ENCODE measurements around the gene SLC19A2.

DNA sequence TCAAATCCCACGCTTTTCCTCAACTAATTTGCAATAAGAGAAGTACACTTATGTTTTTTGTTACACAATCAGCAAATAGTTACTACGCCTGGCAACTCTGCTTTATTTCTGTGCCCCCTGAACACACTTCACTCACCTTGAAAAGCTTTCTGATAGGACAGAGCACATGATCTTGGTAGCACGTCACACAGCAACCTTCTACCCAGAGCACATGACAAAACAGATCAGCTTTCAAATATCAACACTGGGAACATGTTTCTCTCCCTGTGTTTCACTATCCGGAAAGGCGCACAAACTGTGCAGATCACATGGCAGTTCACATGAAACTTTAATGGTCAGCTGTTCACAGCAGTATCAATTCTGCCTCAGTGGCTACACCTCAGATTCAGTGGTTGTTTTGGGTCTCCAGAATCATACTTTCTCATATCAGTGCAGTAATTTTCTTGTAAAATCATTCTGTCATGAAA is 2.2 kb downstream of the SLC19A2 start:
- TF ChIP-seq, protein P1, sequence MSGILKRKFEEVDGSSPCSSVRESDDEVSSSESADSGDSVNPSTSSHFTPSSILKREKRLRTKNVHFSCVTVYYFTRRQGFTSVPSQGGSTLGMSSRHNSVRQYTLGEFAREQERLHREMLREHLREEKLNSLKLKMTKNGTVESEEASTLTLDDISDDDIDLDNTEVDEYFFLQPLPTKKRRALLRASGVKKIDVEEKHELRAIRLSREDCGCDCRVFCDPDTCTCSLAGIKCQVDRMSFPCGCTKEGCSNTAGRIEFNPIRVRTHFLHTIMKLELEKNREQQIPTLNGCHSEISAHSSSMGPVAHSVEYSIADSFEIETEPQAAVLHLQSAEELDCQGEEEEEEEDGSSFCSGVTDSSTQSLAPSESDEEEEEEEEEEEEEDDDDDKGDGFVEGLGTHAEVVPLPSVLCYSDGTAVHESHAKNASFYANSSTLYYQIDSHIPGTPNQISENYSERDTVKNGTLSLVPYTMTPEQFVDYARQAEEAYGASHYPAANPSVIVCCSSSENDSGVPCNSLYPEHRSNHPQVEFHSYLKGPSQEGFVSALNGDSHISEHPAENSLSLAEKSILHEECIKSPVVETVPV (CRISPR knock-in tag; IDR thresholded peaks at IDR 0.05) = no peak
- TF ChIP-seq, protein P2, sequence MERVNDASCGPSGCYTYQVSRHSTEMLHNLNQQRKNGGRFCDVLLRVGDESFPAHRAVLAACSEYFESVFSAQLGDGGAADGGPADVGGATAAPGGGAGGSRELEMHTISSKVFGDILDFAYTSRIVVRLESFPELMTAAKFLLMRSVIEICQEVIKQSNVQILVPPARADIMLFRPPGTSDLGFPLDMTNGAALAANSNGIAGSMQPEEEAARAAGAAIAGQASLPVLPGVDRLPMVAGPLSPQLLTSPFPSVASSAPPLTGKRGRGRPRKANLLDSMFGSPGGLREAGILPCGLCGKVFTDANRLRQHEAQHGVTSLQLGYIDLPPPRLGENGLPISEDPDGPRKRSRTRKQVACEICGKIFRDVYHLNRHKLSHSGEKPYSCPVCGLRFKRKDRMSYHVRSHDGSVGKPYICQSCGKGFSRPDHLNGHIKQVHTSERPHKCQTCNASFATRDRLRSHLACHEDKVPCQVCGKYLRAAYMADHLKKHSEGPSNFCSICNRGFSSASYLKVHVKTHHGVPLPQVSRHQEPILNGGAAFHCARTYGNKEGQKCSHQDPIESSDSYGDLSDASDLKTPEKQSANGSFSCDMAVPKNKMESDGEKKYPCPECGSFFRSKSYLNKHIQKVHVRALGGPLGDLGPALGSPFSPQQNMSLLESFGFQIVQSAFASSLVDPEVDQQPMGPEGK (CRISPR knock-in tag; IDR thresholded peaks at IDR 0.05; ENCODE audit: borderline replicate concordance) = no peak
- TF ChIP-seq ZNF565 (CRISPR knock-in tag; conservative IDR thresholded peaks at IDR 0.05; ENCODE audit: low read depth) (no peak), CSDC2 (CRISPR knock-in tag; IDR thresholded peaks at IDR 0.05) (no peak), RARB (CRISPR knock-in tag; IDR thresholded peaks at IDR 0.05) (no peak), ZFP30 (CRISPR knock-in tag; IDR thresholded peaks at IDR 0.05) (no peak), TOX (CRISPR knock-in tag; IDR thresholded peaks at IDR 0.05; ENCODE audit: borderline replicate concordance) (no peak), OSR1 (CRISPR knock-in tag; IDR thresholded peaks at IDR 0.05) (no peak), ESRRG (CRISPR knock-in tag; IDR thresholded peaks at IDR 0.05) (no peak), ZNF70 (CRISPR knock-in tag; IDR thresholded peaks at IDR 0.05) (no peak), TCF4 (CRISPR knock-in tag; IDR thresholded peaks at IDR 0.05; ENCODE audit: borderline replicate concordance) (no peak), BACH2 (CRISPR knock-in tag; IDR thresholded peaks at IDR 0.05; ENCODE audit: borderline replicate concordance) (no peak)
- TF ChIP-seq, protein P3, sequence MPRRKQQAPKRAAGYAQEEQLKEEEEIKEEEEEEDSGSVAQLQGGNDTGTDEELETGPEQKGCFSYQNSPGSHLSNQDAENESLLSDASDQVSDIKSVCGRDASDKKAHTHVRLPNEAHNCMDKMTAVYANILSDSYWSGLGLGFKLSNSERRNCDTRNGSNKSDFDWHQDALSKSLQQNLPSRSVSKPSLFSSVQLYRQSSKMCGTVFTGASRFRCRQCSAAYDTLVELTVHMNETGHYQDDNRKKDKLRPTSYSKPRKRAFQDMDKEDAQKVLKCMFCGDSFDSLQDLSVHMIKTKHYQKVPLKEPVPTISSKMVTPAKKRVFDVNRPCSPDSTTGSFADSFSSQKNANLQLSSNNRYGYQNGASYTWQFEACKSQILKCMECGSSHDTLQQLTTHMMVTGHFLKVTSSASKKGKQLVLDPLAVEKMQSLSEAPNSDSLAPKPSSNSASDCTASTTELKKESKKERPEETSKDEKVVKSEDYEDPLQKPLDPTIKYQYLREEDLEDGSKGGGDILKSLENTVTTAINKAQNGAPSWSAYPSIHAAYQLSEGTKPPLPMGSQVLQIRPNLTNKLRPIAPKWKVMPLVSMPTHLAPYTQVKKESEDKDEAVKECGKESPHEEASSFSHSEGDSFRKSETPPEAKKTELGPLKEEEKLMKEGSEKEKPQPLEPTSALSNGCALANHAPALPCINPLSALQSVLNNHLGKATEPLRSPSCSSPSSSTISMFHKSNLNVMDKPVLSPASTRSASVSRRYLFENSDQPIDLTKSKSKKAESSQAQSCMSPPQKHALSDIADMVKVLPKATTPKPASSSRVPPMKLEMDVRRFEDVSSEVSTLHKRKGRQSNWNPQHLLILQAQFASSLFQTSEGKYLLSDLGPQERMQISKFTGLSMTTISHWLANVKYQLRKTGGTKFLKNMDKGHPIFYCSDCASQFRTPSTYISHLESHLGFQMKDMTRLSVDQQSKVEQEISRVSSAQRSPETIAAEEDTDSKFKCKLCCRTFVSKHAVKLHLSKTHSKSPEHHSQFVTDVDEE (CRISPR knock-in tag; IDR thresholded peaks at IDR 0.05) = no peak
- TF ChIP-seq, protein P4, sequence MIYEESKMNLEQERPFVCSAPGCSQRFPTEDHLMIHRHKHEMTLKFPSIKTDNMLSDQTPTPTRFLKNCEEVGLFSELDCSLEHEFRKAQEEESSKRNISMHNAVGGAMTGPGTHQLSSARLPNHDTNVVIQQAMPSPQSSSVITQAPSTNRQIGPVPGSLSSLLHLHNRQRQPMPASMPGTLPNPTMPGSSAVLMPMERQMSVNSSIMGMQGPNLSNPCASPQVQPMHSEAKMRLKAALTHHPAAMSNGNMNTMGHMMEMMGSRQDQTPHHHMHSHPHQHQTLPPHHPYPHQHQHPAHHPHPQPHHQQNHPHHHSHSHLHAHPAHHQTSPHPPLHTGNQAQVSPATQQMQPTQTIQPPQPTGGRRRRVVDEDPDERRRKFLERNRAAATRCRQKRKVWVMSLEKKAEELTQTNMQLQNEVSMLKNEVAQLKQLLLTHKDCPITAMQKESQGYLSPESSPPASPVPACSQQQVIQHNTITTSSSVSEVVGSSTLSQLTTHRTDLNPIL (CRISPR knock-in tag; IDR thresholded peaks at IDR 0.05; ENCODE audit: low read depth) = no peak

All from SK-N-SH treated with all-trans-retinoic acid at 6 μM for 48 hours (cell line).